Measurements from ENCODE around the gene TCERG1.

GRCh38 chr5:146399481-146399880 lies 47.7 kb upstream of the TCERG1 start:
- TF ChIP-seq CTCF (IDR thresholded peaks at IDR 0.05) = no peak
- TF ChIP-seq EZH2 (IDR thresholded peaks at IDR 0.05) = no peak
